GM12878 (cell line): ENCODE data around the gene SDCCAG8. TPM values are rescaled to one million over a fixed set of nuclear protein-coding genes. Genes with fewer than 3 reads are reported as not detected.

Experiments used
- CEBPB ChIP-seq, 2 experiments: fragments of 150-350 bp in 1 of 2; IDR thresholded peaks; 2 replicates each; pipeline ENCODE4 v1.6.1; 2012 to 2014; ENCODE audit warnings: low read depth in 2 of 2, low read length in 2 of 2, borderline replicate concordance in 1 of 2, inconsistent platforms in 1 of 2
- EZH2 ChIP-seq: IDR thresholded peaks from 2 replicates; pipeline ENCODE4 v1.6.1; 2012; ENCODE audit warnings: low read depth, mild to moderate bottlenecking, control low read depth, inconsistent platforms, low read length, borderline replicate concordance; ENCODE audit not compliant: control insufficient read depth
- FOXK2 ChIP-seq: fragments of 450-650 bp; IDR thresholded peaks from 2 replicates; pipeline ENCODE4 v1.6.1; 2017; ENCODE audit warnings: mild to moderate bottlenecking, moderate library complexity
- MTA2 ChIP-seq: fragments of 450-650 bp; IDR thresholded peaks from 2 replicates; pipeline ENCODE4 v1.6.1; 2016; ENCODE audit warnings: low read depth, mild to moderate bottlenecking, moderate library complexity
- SMC3 ChIP-seq: IDR thresholded peaks from 2 replicates; pipeline ENCODE4 v1.6.1; 2011; ENCODE audit warnings: low read length, improper control_type of control experiment, borderline replicate concordance
- TARDBP ChIP-seq: IDR thresholded peaks from 2 replicates; pipeline ENCODE4 v1.6.1; 2016; ENCODE audit warnings: borderline replicate concordance
- TBL1XR1 ChIP-seq: IDR thresholded peaks from 2 replicates; pipeline ENCODE4 v1.6.1; 2012; ENCODE audit warnings: low read depth, low read length, improper control_type of control experiment
- ZSCAN29 ChIP-seq: fragments of 450-650 bp; IDR thresholded peaks from 2 replicates; pipeline ENCODE4 v1.6.1; 2017; ENCODE audit warnings: mild to moderate bottlenecking, moderate library complexity
- polyA plus RNA-seq, 11 experiments: library from polyadenylated mRNA; depleted of rRNA in 4 of 11; unstranded in 6 of 11; stranded (reverse) in 5 of 11; fragments of >200 nt; fragmentation: Nextera tagmentation in 4 of 11; fragmentation: Illumina TruSeq in 1 of 11; extraction: Ambion mirVana in 4 of 11; extraction: Trizol in 1 of 11; gene quantifications; 1 replicate in 1 of 11; 2 replicates in 10 of 11; pipeline versions ENCODE4 v1.2.1 to v1.2.3, GENCODE V29; 2011 to 2016; ENCODE audit warnings: inconsistent platforms in 2 of 11, missing spikeins in 2 of 11, low read depth in 1 of 11
- total RNA-seq, 4 experiments: library from RNA; depleted of rRNA in 3 of 4; stranded (reverse); fragments of >200 nt in 3 of 4; fragmentation: Illumina TruSeq in 1 of 4; extraction: Trizol in 1 of 4; gene quantifications; 2 replicates each; pipeline versions ENCODE4 v1.2.1 to v1.2.3, GENCODE V29; 2013 to 2021
- TF ChIP-seq, protein P1 (sequence below): IDR thresholded peaks from 2 replicates; pipeline ENCODE4 v1.6.1; 2012; ENCODE audit warnings: improper control_type of control experiment, low read depth, low read length; ENCODE audit not compliant: insufficient replicate concordance
- TF ChIP-seq, protein P2 (sequence below): fragments of 450-650 bp; IDR thresholded peaks from 2 replicates; pipeline ENCODE4 v1.6.1; 2018; ENCODE audit warnings: borderline replicate concordance, mild to moderate bottlenecking; ENCODE audit not compliant: partially characterized antibody
- TF ChIP-seq, protein P3 (sequence below): IDR thresholded peaks from 2 replicates; pipeline ENCODE4 v1.6.1; 2012; ENCODE audit warnings: low read depth, low read length, improper control_type of control experiment
- TF ChIP-seq, protein P4 (sequence below): fragments of 450-650 bp; IDR thresholded peaks from 2 replicates; pipeline ENCODE4 v1.6.1; 2017; ENCODE audit warnings: low read depth, mild to moderate bottlenecking, moderate library complexity
- TF ChIP-seq, protein P5 (sequence below): fragments of 450-650 bp; IDR thresholded peaks from 2 replicates; pipeline ENCODE4 v1.6.1; 2016; ENCODE audit warnings: mild to moderate bottlenecking, moderate library complexity, borderline replicate concordance

SDCCAG8 gene
- total and polyA plus RNA-seq, 10 of the 15 experiments (the other 5 are each of a cell fraction or from before 2014, with no cell fraction given), result 15.0 to 25.6 (median 20.6) TPM

DNA sequence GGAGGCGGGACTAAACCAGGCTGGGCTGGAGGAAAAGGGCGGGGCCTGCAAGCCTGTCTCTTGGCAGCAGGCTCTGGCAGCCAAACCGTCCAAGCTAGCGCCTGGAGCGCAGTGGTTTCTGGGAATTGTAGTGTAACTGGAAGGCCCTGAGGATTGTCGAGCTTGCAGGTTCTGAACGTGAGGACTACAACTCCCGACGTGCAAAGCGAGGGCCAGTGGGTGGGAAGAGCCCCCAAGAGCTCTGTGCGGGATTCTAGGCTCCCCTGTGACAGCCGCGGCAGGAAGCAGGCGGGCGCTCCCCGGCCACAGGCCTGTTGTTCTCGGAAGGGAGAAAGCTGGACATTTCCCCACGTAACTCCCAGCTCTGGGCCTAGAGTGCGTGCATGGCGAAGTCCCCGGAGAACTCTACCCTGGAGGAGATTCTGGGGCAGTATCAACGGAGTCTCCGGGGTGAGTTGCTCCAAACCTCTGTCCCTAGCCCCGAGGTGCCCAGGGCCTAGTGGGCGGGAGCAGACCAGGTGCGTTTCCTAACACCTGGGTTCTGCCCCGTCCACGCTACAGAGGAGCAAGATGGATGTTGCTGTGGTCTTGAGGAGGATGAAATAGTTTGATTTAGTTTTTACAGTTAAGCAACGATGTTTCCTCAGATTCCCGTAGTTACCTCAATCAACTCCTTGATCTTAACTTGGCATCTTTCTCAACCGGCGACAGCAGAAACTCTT, at the start of gene SDCCAG8 (continued):
- TF ChIP-seq, protein P1, sequence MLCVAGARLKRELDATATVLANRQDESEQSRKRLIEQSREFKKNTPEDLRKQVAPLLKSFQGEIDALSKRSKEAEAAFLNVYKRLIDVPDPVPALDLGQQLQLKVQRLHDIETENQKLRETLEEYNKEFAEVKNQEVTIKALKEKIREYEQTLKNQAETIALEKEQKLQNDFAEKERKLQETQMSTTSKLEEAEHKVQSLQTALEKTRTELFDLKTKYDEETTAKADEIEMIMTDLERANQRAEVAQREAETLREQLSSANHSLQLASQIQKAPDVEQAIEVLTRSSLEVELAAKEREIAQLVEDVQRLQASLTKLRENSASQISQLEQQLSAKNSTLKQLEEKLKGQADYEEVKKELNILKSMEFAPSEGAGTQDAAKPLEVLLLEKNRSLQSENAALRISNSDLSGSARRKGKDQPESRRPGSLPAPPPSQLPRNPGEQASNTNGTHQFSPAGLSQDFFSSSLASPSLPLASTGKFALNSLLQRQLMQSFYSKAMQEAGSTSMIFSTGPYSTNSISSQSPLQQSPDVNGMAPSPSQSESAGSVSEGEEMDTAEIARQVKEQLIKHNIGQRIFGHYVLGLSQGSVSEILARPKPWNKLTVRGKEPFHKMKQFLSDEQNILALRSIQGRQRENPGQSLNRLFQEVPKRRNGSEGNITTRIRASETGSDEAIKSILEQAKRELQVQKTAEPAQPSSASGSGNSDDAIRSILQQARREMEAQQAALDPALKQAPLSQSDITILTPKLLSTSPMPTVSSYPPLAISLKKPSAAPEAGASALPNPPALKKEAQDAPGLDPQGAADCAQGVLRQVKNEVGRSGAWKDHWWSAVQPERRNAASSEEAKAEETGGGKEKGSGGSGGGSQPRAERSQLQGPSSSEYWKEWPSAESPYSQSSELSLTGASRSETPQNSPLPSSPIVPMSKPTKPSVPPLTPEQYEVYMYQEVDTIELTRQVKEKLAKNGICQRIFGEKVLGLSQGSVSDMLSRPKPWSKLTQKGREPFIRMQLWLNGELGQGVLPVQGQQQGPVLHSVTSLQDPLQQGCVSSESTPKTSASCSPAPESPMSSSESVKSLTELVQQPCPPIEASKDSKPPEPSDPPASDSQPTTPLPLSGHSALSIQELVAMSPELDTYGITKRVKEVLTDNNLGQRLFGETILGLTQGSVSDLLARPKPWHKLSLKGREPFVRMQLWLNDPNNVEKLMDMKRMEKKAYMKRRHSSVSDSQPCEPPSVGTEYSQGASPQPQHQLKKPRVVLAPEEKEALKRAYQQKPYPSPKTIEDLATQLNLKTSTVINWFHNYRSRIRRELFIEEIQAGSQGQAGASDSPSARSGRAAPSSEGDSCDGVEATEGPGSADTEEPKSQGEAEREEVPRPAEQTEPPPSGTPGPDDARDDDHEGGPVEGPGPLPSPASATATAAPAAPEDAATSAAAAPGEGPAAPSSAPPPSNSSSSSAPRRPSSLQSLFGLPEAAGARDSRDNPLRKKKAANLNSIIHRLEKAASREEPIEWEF, result no peak
- TF ChIP-seq, protein P2, sequence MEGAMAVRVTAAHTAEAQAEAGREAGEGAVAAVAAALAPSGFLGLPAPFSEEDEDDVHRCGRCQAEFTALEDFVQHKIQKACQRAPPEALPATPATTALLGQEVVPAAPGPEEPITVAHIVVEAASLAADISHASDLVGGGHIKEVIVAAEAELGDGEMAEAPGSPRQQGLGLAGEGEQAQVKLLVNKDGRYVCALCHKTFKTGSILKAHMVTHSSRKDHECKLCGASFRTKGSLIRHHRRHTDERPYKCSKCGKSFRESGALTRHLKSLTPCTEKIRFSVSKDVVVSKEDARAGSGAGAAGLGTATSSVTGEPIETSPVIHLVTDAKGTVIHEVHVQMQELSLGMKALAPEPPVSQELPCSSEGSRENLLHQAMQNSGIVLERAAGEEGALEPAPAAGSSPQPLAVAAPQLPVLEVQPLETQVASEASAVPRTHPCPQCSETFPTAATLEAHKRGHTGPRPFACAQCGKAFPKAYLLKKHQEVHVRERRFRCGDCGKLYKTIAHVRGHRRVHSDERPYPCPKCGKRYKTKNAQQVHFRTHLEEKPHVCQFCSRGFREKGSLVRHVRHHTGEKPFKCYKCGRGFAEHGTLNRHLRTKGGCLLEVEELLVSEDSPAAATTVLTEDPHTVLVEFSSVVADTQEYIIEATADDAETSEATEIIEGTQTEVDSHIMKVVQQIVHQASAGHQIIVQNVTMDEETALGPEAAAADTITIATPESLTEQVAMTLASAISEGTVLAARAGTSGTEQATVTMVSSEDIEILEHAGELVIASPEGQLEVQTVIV, result no peak
- TF ChIP-seq FOXK2, result no peak
- TF ChIP-seq CEBPB (IDR thresholded peaks at IDR 0.05; ENCODE audit: borderline replicate concordance in 1 of 2, low read depth in 2 of 2, low read length in 2 of 2), result no peak
- no peak for TF ChIP-seq TBL1XR1
- TF ChIP-seq, protein P3, sequence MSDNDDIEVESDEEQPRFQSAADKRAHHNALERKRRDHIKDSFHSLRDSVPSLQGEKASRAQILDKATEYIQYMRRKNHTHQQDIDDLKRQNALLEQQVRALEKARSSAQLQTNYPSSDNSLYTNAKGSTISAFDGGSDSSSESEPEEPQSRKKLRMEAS, result no peak
- no peak for TF ChIP-seq MTA2
- no peak for TF ChIP-seq SMC3
- no peak for TF ChIP-seq ZSCAN29
- TF ChIP-seq, protein P4, sequence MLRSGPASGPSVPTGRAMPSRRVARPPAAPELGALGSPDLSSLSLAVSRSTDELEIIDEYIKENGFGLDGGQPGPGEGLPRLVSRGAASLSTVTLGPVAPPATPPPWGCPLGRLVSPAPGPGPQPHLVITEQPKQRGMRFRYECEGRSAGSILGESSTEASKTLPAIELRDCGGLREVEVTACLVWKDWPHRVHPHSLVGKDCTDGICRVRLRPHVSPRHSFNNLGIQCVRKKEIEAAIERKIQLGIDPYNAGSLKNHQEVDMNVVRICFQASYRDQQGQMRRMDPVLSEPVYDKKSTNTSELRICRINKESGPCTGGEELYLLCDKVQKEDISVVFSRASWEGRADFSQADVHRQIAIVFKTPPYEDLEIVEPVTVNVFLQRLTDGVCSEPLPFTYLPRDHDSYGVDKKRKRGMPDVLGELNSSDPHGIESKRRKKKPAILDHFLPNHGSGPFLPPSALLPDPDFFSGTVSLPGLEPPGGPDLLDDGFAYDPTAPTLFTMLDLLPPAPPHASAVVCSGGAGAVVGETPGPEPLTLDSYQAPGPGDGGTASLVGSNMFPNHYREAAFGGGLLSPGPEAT, result peak; percentile 83
- no peak; the same call in 1 of the 2 replicates for TF ChIP-seq TARDBP
- TF ChIP-seq EZH2, result no peak
- TF ChIP-seq, protein P5, sequence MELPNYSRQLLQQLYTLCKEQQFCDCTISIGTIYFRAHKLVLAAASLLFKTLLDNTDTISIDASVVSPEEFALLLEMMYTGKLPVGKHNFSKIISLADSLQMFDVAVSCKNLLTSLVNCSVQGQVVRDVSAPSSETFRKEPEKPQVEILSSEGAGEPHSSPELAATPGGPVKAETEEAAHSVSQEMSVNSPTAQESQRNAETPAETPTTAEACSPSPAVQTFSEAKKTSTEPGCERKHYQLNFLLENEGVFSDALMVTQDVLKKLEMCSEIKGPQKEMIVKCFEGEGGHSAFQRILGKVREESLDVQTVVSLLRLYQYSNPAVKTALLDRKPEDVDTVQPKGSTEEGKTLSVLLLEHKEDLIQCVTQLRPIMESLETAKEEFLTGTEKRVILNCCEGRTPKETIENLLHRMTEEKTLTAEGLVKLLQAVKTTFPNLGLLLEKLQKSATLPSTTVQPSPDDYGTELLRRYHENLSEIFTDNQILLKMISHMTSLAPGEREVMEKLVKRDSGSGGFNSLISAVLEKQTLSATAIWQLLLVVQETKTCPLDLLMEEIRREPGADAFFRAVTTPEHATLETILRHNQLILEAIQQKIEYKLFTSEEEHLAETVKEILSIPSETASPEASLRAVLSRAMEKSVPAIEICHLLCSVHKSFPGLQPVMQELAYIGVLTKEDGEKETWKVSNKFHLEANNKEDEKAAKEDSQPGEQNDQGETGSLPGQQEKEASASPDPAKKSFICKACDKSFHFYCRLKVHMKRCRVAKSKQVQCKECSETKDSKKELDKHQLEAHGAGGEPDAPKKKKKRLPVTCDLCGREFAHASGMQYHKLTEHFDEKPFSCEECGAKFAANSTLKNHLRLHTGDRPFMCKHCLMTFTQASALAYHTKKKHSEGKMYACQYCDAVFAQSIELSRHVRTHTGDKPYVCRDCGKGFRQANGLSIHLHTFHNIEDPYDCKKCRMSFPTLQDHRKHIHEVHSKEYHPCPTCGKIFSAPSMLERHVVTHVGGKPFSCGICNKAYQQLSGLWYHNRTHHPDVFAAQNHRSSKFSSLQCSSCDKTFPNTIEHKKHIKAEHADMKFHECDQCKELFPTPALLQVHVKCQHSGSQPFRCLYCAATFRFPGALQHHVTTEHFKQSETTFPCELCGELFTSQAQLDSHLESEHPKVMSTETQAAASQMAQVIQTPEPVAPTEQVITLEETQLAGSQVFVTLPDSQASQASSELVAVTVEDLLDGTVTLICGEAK, result no peak
